Skeletal muscle tissue (tissue), 4 donors: ENCODE results near the gene TAMALIN. TPM values are rescaled to one million over a fixed set of nuclear protein-coding genes. Genes with fewer than 3 reads are reported as not detected.
A peak's percentile ranks its signal among the peaks of the same experiment; 100 is the strongest.

Source experiments
- H3K27ac ChIP-seq: one replicate; pipeline ENCODE4 v1.7.0; 2013; ENCODE audit warnings: mild to moderate bottlenecking, low read depth, low read length, inconsistent platforms
- H3K27me3 ChIP-seq, 3 donors: one replicate each; pipeline ENCODE4 v1.7.0; 2013; ENCODE audit warnings: low read length in 3 of 3; ENCODE audit not compliant: control insufficient read depth in 3 of 3, insufficient read depth in 3 of 3
- H3K36me3 ChIP-seq, 3 donors: one replicate each; pipeline ENCODE4 v1.7.0; 2013; ENCODE audit warnings: low read length in 3 of 3; ENCODE audit not compliant: control insufficient read depth in 3 of 3, insufficient read depth in 3 of 3
- H3K4me1 ChIP-seq, 3 donors: one replicate each; pipeline ENCODE4 v1.7.0; 2013; ENCODE audit warnings: low read length in 3 of 3, mild to moderate bottlenecking in 3 of 3; ENCODE audit not compliant: control insufficient read depth in 3 of 3, insufficient read depth in 3 of 3
- H3K4me3 ChIP-seq, 3 donors: one replicate each; pipeline ENCODE4 v1.7.0; 2013; ENCODE audit warnings: low read length in 3 of 3
- H3K9ac ChIP-seq, 3 donors: one replicate each; pipeline ENCODE4 v1.7.0; 2013; ENCODE audit warnings: low read length in 3 of 3, mild to moderate bottlenecking in 3 of 3, moderate library complexity in 2 of 3, low read depth in 1 of 3
- H3K9me3 ChIP-seq, 3 donors: one replicate each; pipeline ENCODE4 v1.7.0; 2013; ENCODE audit warnings: low read length in 3 of 3; ENCODE audit not compliant: control insufficient read depth in 3 of 3
- total RNA-seq: library from RNA; depleted of rRNA; stranded (reverse); fragments of >200 nt; gene quantifications from one replicate; pipeline ENCODE4 v1.2.3, GENCODE V29; 2014
- donor health status: Osteomylitis.

The TAMALIN gene
- total RNA-seq, 1 donor from 2014 or later, result 9.4 TPM

DNA sequence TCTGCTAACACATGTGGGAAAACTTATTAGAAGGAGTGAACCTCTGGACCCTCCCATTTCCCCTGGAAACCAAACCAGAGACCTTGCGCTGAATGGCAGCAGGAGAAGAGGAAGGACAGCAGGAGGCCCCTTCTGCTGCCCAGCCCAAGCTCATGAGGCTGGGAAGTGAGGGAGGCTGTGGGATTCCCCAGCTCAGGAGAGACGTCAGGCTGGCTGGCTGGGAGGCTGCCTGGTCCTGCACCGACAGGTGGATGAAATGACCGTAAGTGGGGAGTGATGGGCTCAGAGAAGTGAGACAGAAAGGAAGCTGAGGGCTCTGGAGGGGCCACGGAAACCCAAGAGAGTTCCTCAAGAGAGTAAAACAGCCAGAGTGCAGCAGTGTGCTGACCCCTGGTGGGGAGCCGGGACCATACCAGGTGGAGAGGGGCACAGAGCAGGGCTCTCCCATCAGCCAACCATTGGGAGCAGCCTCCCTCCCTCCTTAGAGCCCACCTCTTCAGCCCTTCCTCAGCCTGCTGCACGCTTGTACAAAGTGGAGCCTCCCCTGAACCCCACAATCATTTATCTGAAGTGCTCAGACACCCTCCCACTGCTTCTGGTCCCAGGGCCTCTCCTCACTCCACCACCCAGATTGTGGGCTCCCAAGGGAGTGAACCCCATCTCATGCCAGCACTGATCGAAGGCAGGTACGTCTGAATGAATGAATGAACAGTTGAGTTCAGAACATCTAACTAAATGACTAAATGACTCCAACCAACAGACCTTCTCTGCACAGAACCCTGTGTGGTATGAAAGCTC is 14.0 kb downstream of the TAMALIN start:
- H3K27ac ChIP-seq, result no peak overlapping the region
- peak overlapping the region in 1 of 3 donors; percentile 25 for H3K9ac ChIP-seq
- peaks cover 17 to 22% (median 21%) of the 10 kb centered on the region in 3 donors for H3K4me1 ChIP-seq
- no peak overlapping the region for H3K4me3 ChIP-seq
- H3K9me3 ChIP-seq, result no peaks in the 10 kb centered on the region
- no peaks in the 10 kb centered on the region for H3K36me3 ChIP-seq
- H3K27me3 ChIP-seq, result no peaks in the 10 kb centered on the region

DNA sequence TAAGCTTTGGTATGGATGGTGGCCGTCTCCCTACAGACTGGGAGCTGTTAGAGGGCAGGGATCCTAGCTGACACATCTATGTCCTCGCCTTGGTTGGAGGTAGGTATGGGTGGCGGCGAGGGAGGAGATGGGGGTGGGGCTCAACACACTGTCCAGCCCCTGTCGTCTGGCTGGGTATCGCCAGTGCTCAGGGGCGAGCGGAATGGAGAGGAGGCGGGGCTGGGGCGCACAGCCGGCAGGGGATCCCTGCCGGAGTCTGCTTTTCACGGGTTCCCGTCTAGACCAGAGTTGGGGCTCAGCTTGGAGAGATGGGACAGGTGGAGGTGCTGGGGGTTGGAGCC is 16.1 kb downstream of the TAMALIN start:
- Histone ChIP-seq H3K36me3 (no peaks in the 10 kb centered on the region), H3K4me1 (peaks cover 38 to 42% (median 41%) of the 10 kb centered on the region in 3 donors), H3K4me3 (peak overlapping the region; percentile 48 to 68 (median 66)), H3K9ac (peak overlapping the region; percentile 50 to 76 (median 57)), H3K27me3 (no peaks in the 10 kb centered on the region), H3K27ac (no peak overlapping the region), H3K9me3 (no peaks in the 10 kb centered on the region)

- no peaks in the 10 kb centered on the region for H3K9me3 ChIP-seq
- H3K27ac ChIP-seq, result no peak overlapping the region
- no peaks in the 10 kb centered on the region for H3K36me3 ChIP-seq
- no peaks in the 10 kb centered on the region for H3K27me3 ChIP-seq
- peaks cover 39 to 43% (median 41%) of the 10 kb centered on the region in 3 donors for H3K4me1 ChIP-seq
- peak overlapping the region; percentile 48 to 68 (median 66) for H3K4me3 ChIP-seq
- peak overlapping the region; percentile 53 to 76 (median 57) for H3K9ac ChIP-seq
Measured at GRCh38 chr12:52023182-52023975, 16.6 kb downstream of the TAMALIN start.

GRCh38 chr12:52023976-52024688 is 17.4 kb downstream of the TAMALIN start:
- Histone ChIP-seq H3K27ac (no peak overlapping the region), H3K36me3 (no peaks in the 10 kb centered on the region), H3K9ac (peak overlapping the region; percentile 22 to 76 (median 53)), H3K27me3 (no peaks in the 10 kb centered on the region), H3K4me3 (peak overlapping the region; percentile 33 to 68 (median 66)), H3K4me1 (peaks cover 44 to 47% (median 45%) of the 10 kb centered on the region in 3 donors), H3K9me3 (no peaks in the 10 kb centered on the region)

GRCh38 chr12:52024845-52025230 is 18.1 kb downstream of the TAMALIN start:
- Histone ChIP-seq H3K4me3 (peak overlapping the region in 2 of 3 donors; percentile 13 to 49), H3K4me1 (peaks cover 51 to 52% (median 51%) of the 10 kb centered on the region in 3 donors), H3K27ac (peak overlapping the region; percentile 97), H3K27me3 (no peaks in the 10 kb centered on the region), H3K36me3 (no peaks in the 10 kb centered on the region), H3K9ac (peak overlapping the region; percentile 65 to 92 (median 73)), H3K9me3 (no peaks in the 10 kb centered on the region)

DNA sequence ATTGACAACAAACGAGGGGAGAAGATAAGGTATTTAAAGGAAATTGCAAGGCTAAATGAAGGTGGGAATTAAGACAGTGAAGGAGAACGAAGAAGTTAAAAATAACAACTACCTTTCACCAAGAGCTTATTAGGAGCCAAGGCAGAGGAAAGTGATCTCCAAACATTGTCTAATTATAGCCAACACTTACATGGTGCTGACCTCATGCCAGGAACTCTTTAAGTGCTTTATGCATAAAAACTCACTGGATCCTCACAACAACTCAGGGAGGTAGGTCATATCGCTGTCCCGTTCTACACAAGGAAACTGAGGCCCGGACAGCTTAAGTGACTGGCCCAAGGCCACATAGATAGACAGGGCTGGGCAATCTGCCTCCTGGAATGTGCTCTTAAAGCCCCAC is 19.5 kb downstream of the TAMALIN start:
- no peaks in the 10 kb centered on the region for H3K36me3 ChIP-seq
- peak overlapping the region; percentile 97 for H3K27ac ChIP-seq
- H3K4me3 ChIP-seq, result peak overlapping the region; percentile 25 to 70 (median 49)
- peaks cover 56 to 60% (median 59%) of the 10 kb centered on the region in 3 donors for H3K4me1 ChIP-seq
- H3K9ac ChIP-seq, result peak overlapping the region; percentile 65 to 92 (median 73)
- no peaks in the 10 kb centered on the region for H3K9me3 ChIP-seq
- H3K27me3 ChIP-seq, result no peaks in the 10 kb centered on the region

- Histone ChIP-seq H3K4me1 (peaks cover 60 to 65% (median 64%) of the 10 kb centered on the region in 3 donors), H3K27me3 (no peaks in the 10 kb centered on the region), H3K36me3 (no peaks in the 10 kb centered on the region), H3K9me3 (no peaks in the 10 kb centered on the region), H3K9ac (peak overlapping the region; percentile 65 to 92 (median 73)), H3K4me3 (peak overlapping the region in 2 of 3 donors; percentile 49 to 70), H3K27ac (peak overlapping the region; percentile 97)
Measured at GRCh38 chr12:52027085-52027843, 20.5 kb downstream of the TAMALIN start.

DNA sequence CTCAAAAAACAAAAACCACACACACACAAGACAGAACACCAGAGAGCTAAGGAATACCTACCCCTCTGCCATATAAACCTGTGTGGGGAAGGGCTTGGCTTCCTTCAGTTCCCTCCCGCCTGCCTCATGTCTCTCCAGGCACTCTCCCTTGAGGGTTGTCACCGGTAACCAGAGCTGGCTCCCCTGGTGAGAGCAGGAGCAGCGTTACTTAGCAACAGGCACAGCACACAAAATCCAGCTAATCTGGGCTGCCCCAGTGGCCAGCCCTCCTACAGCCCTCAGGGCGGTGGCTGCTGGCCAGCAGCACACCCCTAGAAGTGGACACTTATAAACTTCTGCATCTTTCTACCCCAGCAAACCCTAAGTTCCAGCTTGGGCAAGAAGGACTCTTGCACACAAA is 22.9 kb downstream of the TAMALIN start:
- H3K9me3 ChIP-seq, result no peaks in the 10 kb centered on the region
- peak overlapping the region; percentile 28 for H3K27ac ChIP-seq
- peaks cover 69 to 76% (median 72%) of the 10 kb centered on the region in 3 donors for H3K4me1 ChIP-seq
- no peak overlapping the region for H3K4me3 ChIP-seq
- no peaks in the 10 kb centered on the region for H3K27me3 ChIP-seq
- no peaks in the 10 kb centered on the region for H3K36me3 ChIP-seq
- H3K9ac ChIP-seq, result peak overlapping the region; percentile 3 to 57 (median 54)

DNA sequence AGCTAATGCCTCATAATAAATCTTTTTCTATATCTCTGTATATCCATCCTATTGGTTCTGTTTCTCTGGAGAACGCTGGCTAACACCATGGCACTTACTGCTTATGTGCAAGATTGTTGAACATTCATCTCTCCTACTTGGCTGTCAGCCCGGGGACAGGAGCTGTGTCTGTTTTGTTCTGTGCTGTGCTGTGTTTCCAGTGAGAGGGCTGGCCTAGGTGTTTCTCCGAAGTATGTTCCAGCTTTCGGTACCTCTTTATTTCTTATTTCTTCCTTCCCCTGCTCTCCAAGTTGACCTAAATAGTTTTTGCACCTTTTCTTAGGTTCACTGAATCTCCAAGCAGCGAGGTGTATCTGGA is 25.7 kb downstream of the TAMALIN start:
- H3K36me3 ChIP-seq, result no peaks in the 10 kb centered on the region
- H3K27me3 ChIP-seq, result no peaks in the 10 kb centered on the region
- peak overlapping the region; percentile 67 to 73 (median 71) for H3K4me3 ChIP-seq
- peak overlapping the region; percentile 98 for H3K27ac ChIP-seq
- H3K9ac ChIP-seq, result peak overlapping the region; percentile 63 to 80 (median 78)
- H3K9me3 ChIP-seq, result no peaks in the 10 kb centered on the region
- H3K4me1 ChIP-seq, result peaks cover 58 to 68% (median 63%) of the 10 kb centered on the region in 3 donors
